ENCODE measurements around the gene CYP26B1.

Gene CYP26B1

GRCh38 chr2:72141881-72142451, 5.7 kb downstream of the CYP26B1 start:
- Histone ChIP-seq H3K4me3 (ENCODE audit: insufficient read depth, low read depth, low read length) (no peak overlapping the region), H3K27me3 (ENCODE audit: control insufficient read depth, insufficient read depth, low read length, poor library complexity, severe bottlenecking) (peaks cover 77% of the 10 kb centered on the region)
- 46 to 56% methylated on average over 13 of the region's 13 CpGs for WGBS, 2 experiments

GRCh38 chr2:72141032-72141645, 6.5 kb downstream of the CYP26B1 start:
- peaks cover 57% of the 10 kb centered on the region for H3K4me1 ChIP-seq (ENCODE audit: control insufficient read depth, insufficient read depth, low read length)
- no peak overlapping the region for H3K27ac ChIP-seq (ENCODE audit: insufficient read depth, low read depth, low read length, poor library complexity, severe bottlenecking)
- H3K4me3 ChIP-seq (ENCODE audit: insufficient read depth, low read depth, low read length) = no peak overlapping the region
- peaks cover 69% of the 10 kb centered on the region for H3K27me3 ChIP-seq (ENCODE audit: control insufficient read depth, insufficient read depth, low read length, poor library complexity, severe bottlenecking)
- no peaks in the 10 kb centered on the region for H3K36me3 ChIP-seq (ENCODE audit: control insufficient read depth, insufficient read depth, low read length)
- H3K9me3 ChIP-seq (ENCODE audit: control insufficient read depth, low read length) = no peaks in the 10 kb centered on the region
- 88 to 92% methylated on average over 5 of the region's 5 CpGs for WGBS, 2 experiments

More at GRCh38 chr2:72141881-72142451, 5.7 kb downstream of the CYP26B1 start:
- Histone ChIP-seq H3K4me1 (ENCODE audit: control insufficient read depth, insufficient read depth, low read length) (peaks cover 50% of the 10 kb centered on the region), H3K36me3 (ENCODE audit: control insufficient read depth, insufficient read depth, low read length) (no peaks in the 10 kb centered on the region), H3K27ac (ENCODE audit: insufficient read depth, low read depth, low read length, poor library complexity, severe bottlenecking) (no peak overlapping the region), H3K9me3 (ENCODE audit: control insufficient read depth, low read length) (no peaks in the 10 kb centered on the region)

GRCh38 chr2:72140621-72140960, 7.1 kb downstream of the CYP26B1 start:
- Histone ChIP-seq H3K27me3 (ENCODE audit: control insufficient read depth, insufficient read depth, low read length, poor library complexity, severe bottlenecking) (peaks cover 63% of the 10 kb centered on the region), H3K9me3 (ENCODE audit: control insufficient read depth, low read length) (no peaks in the 10 kb centered on the region), H3K4me3 (ENCODE audit: insufficient read depth, low read depth, low read length) (no peak overlapping the region), H3K4me1 (ENCODE audit: control insufficient read depth, insufficient read depth, low read length) (peaks cover 59% of the 10 kb centered on the region), H3K36me3 (ENCODE audit: control insufficient read depth, insufficient read depth, low read length) (no peaks in the 10 kb centered on the region), H3K27ac (ENCODE audit: insufficient read depth, low read depth, low read length, poor library complexity, severe bottlenecking) (no peak overlapping the region)
- WGBS, 2 experiments = 96 to 97% methylated on average over 4 of the region's 4 CpGs

GRCh38 chr2:72139874-72140620, 7.6 kb downstream of the CYP26B1 start:
- Histone ChIP-seq H3K4me1 (ENCODE audit: control insufficient read depth, insufficient read depth, low read length) (peaks cover 59% of the 10 kb centered on the region), H3K36me3 (ENCODE audit: control insufficient read depth, insufficient read depth, low read length) (no peaks in the 10 kb centered on the region), H3K4me3 (ENCODE audit: insufficient read depth, low read depth, low read length) (no peak overlapping the region), H3K9me3 (ENCODE audit: control insufficient read depth, low read length) (no peaks in the 10 kb centered on the region), H3K27ac (ENCODE audit: insufficient read depth, low read depth, low read length, poor library complexity, severe bottlenecking) (no peak overlapping the region), H3K27me3 (ENCODE audit: control insufficient read depth, insufficient read depth, low read length, poor library complexity, severe bottlenecking) (peaks cover 58% of the 10 kb centered on the region)
- whole genome bisulfite sequencing, 2 experiments = 90 to 93% methylated on average over 14 of the region's 14 CpGs

DNA sequence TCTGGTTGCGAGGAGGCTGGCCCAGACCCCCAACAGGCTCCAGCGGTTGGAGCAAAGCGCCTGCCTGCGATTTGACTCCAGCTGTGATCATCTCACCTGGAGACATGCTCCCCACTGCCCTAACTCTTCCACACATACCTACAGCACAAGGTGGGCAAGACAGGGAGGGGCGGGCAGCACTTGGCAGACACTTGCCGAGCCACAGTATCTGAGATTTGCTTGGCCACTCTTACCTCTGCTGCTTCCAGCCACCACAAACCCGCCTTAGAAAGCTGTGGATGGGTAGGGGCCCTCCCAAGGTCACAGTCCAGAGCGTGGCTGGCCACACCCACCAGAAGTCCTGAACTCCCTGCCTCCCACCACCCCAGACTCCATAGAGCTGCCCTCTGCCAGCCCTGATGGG, 8.2 kb downstream of the CYP26B1 start:
- Histone ChIP-seq H3K9me3 (ENCODE audit: control insufficient read depth, low read length) (no peaks in the 10 kb centered on the region), H3K4me1 (ENCODE audit: control insufficient read depth, insufficient read depth, low read length) (peaks cover 59% of the 10 kb centered on the region), H3K27ac (ENCODE audit: insufficient read depth, low read depth, low read length, poor library complexity, severe bottlenecking) (no peak overlapping the region), H3K27me3 (ENCODE audit: control insufficient read depth, insufficient read depth, low read length, poor library complexity, severe bottlenecking) (peaks cover 52% of the 10 kb centered on the region), H3K36me3 (ENCODE audit: control insufficient read depth, insufficient read depth, low read length) (no peaks in the 10 kb centered on the region), H3K4me3 (ENCODE audit: insufficient read depth, low read depth, low read length) (no peak overlapping the region)
- 86 to 89% methylated on average over 8 of the region's 8 CpGs for WGBS, 2 experiments

GRCh38 chr2:72138921-72139381, 8.7 kb downstream of the CYP26B1 start:
- Histone ChIP-seq H3K9me3 (ENCODE audit: control insufficient read depth, low read length) (no peaks in the 10 kb centered on the region), H3K4me3 (ENCODE audit: insufficient read depth, low read depth, low read length) (no peak overlapping the region), H3K4me1 (ENCODE audit: control insufficient read depth, insufficient read depth, low read length) (peaks cover 56% of the 10 kb centered on the region), H3K36me3 (ENCODE audit: control insufficient read depth, insufficient read depth, low read length) (no peaks in the 10 kb centered on the region), H3K27ac (ENCODE audit: insufficient read depth, low read depth, low read length, poor library complexity, severe bottlenecking) (no peak overlapping the region), H3K27me3 (ENCODE audit: control insufficient read depth, insufficient read depth, low read length, poor library complexity, severe bottlenecking) (peaks cover 47% of the 10 kb centered on the region)
- 89 to 91% methylated on average over 14 of the region's 14 CpGs for WGBS, 2 experiments

DNA sequence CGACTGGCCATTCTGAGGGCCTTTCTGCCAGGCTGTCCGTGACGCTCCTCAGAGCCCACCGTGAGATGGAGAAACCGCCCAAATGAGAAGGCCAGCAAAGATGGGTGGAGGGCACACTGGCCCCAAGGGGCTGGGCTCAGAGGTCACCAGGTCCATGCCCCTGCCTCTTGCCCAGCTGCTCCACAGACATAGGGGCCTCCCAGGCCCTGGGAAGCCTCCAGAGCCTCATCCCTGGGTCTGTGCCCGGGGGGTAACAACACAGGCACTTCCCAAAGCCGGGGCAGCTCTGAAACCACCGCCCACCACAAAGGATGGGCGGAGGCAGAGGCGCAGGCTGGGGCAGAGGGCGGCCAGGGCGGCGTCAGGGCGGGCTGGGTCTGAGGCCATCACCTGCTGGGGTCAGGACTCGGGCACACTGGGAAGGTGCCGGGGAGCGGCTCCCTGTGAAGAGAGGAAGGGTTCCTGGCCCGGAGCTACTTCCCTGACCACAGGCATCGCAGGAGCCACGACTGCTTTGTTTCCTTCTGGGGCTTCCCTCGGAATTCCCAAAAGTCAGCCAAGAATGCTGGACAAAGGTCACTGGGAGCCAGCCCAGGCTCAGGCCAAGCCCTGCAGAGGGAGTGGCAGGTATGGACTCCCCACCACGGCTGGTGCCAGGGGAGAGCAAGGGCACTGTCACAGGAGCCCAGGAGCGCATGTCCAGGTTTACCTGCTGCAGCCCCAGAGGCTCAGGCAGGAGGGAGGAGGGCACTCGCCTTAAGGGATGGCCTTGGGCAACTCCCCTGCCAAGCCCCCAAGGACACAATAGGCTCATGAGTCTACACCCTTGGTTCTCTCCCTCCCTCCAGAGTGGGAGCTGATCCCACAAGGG, 9.4 kb downstream of the CYP26B1 start:
- H3K9me3 ChIP-seq (ENCODE audit: control insufficient read depth, low read length) = no peaks in the 10 kb centered on the region
- 71 to 72% methylated on average over 24 of the region's 24 CpGs for WGBS, 2 experiments
- no peak overlapping the region for H3K27ac ChIP-seq (ENCODE audit: insufficient read depth, low read depth, low read length, poor library complexity, severe bottlenecking)
- H3K4me3 ChIP-seq (ENCODE audit: insufficient read depth, low read depth, low read length) = no peak overlapping the region
- peaks cover 49% of the 10 kb centered on the region for H3K4me1 ChIP-seq (ENCODE audit: control insufficient read depth, insufficient read depth, low read length)
- H3K27me3 ChIP-seq (ENCODE audit: control insufficient read depth, insufficient read depth, low read length, poor library complexity, severe bottlenecking) = peaks cover 40% of the 10 kb centered on the region
- no peaks in the 10 kb centered on the region for H3K36me3 ChIP-seq (ENCODE audit: control insufficient read depth, insufficient read depth, low read length)

GRCh38 chr2:72137498-72138010, 10.1 kb downstream of the CYP26B1 start:
- no peaks in the 10 kb centered on the region for H3K36me3 ChIP-seq (ENCODE audit: control insufficient read depth, insufficient read depth, low read length)
- H3K4me3 ChIP-seq (ENCODE audit: insufficient read depth, low read depth, low read length) = no peak overlapping the region
- H3K9me3 ChIP-seq (ENCODE audit: control insufficient read depth, low read length) = no peaks in the 10 kb centered on the region
- peaks cover 44% of the 10 kb centered on the region for H3K4me1 ChIP-seq (ENCODE audit: control insufficient read depth, insufficient read depth, low read length)
- no peak overlapping the region for H3K27ac ChIP-seq (ENCODE audit: insufficient read depth, low read depth, low read length, poor library complexity, severe bottlenecking)
- H3K27me3 ChIP-seq (ENCODE audit: control insufficient read depth, insufficient read depth, low read length, poor library complexity, severe bottlenecking) = peaks cover 33% of the 10 kb centered on the region
- WGBS, 2 experiments = 20% methylated on average over 10 of the region's 10 CpGs

DNA sequence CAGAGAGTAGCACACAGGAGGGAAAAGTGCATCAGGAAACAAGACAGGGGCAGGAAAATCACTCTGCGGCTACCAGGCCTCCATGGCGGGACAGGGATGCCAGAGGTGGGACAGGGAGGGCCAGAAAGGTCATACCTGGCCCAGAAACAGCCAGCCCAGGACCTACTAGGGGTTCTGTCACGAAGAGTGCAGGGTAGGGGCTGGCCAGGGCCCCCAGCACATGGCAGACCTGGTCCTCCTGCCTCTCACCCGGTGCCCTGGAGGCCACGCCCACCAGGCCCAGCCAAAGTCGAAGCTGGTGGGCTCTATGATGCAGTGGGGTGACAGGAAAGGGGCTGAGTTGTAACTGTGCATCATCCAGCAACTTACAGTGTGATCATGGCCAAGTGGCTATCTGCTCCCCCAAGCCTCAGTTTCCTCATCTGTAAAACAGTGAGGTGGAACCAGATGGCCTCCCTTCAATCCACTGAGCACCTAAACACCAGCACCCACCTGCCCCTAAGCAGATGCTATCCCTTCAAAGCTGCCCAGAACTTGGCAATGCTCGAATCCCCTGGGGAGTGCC, 10.6 kb downstream of the CYP26B1 start:
- Histone ChIP-seq H3K9me3 (ENCODE audit: control insufficient read depth, low read length) (no peaks in the 10 kb centered on the region), H3K4me1 (ENCODE audit: control insufficient read depth, insufficient read depth, low read length) (peaks cover 39% of the 10 kb centered on the region), H3K27ac (ENCODE audit: insufficient read depth, low read depth, low read length, poor library complexity, severe bottlenecking) (no peak overlapping the region), H3K27me3 (ENCODE audit: control insufficient read depth, insufficient read depth, low read length, poor library complexity, severe bottlenecking) (peaks cover 28% of the 10 kb centered on the region), H3K36me3 (ENCODE audit: control insufficient read depth, insufficient read depth, low read length) (no peaks in the 10 kb centered on the region), H3K4me3 (ENCODE audit: insufficient read depth, low read depth, low read length) (no peak overlapping the region)
- WGBS, 2 experiments = 72 to 75% methylated on average over 7 of the region's 7 CpGs
